Amniotic stem cell (primary cell): ENCODE results near the gene DNTTIP2.
"Not testable (repeated sequence)": the region's sequence is repeated elsewhere in the genome, so short reads cannot be mapped to it uniquely, and the experiment has no call there.

Source experiments
- DNase-seq: peaks from one replicate; lab custom pipeline; 2025; lab: John Stamatoyannopoulos, UW

Gene DNTTIP2

GRCh38 chr1:93840956-93841482, 38.0 kb downstream of the DNTTIP2 start:
- DNase-seq = no peak

GRCh38 chr1:93839753-93840152, 39.3 kb downstream of the DNTTIP2 start:
- no peak for DNase-seq

- DNase-seq = no peak
Observed at GRCh38 chr1:93839307-93839706, 39.7 kb downstream of the DNTTIP2 start.

GRCh38 chr1:93837961-93838360, 41.0 kb downstream of the DNTTIP2 start:
- no peak for DNase-seq

GRCh38 chr1:93833293-93833692, 45.7 kb downstream of the DNTTIP2 start:
- not testable (repeated sequence) for DNase-seq

GRCh38 chr1:93829061-93829460, 49.9 kb downstream of the DNTTIP2 start:
- DNase-seq = no peak

- no peak for DNase-seq
Observed at GRCh38 chr1:93828367-93828755, 50.6 kb downstream of the DNTTIP2 start.

GRCh38 chr1:93827633-93828366, 51.2 kb downstream of the DNTTIP2 start:
- no peak for DNase-seq

- DNase-seq = no peak
Observed at GRCh38 chr1:93827128-93827527, 51.9 kb downstream of the DNTTIP2 start.

- no peak for DNase-seq
Observed at GRCh38 chr1:93824834-93825233, 54.2 kb downstream of the DNTTIP2 start.

- DNase-seq = no peak
Observed at GRCh38 chr1:93822730-93823425, 56.1 kb downstream of the DNTTIP2 start.

- no peak for DNase-seq
Observed at GRCh38 chr1:93821423-93822144, 57.4 kb downstream of the DNTTIP2 start.

GRCh38 chr1:93820554-93821422, 58.2 kb downstream of the DNTTIP2 start:
- no peak for DNase-seq

- DNase-seq = no peak
Observed at GRCh38 chr1:93818570-93818959, 60.4 kb downstream of the DNTTIP2 start.

GRCh38 chr1:93817819-93818569, 61.0 kb downstream of the DNTTIP2 start:
- no peak for DNase-seq

GRCh38 chr1:93816970-93817678, 61.9 kb downstream of the DNTTIP2 start:
- DNase-seq = peak; percentile 26
